Measurements from ENCODE around the gene ALDH3A1. TPM values are rescaled to one million over a fixed set of nuclear protein-coding genes. Genes with fewer than 3 reads are reported as not detected.

The ALDH3A1 gene
- total RNA-seq, 1 donor from 2014 or later: 2.8 TPM

GRCh38 chr17:19720631-19721426, 27.3 kb downstream of the ALDH3A1 start:
- peak; percentile 31 for DNase-seq (ENCODE audit: low read depth)

GRCh38 chr17:19720210-19720475, 28.0 kb downstream of the ALDH3A1 start:
- no peak for DNase-seq (ENCODE audit: low read depth)

GRCh38 chr17:19719355-19720209, 28.5 kb downstream of the ALDH3A1 start:
- no peak for DNase-seq (ENCODE audit: low read depth)

DNA sequence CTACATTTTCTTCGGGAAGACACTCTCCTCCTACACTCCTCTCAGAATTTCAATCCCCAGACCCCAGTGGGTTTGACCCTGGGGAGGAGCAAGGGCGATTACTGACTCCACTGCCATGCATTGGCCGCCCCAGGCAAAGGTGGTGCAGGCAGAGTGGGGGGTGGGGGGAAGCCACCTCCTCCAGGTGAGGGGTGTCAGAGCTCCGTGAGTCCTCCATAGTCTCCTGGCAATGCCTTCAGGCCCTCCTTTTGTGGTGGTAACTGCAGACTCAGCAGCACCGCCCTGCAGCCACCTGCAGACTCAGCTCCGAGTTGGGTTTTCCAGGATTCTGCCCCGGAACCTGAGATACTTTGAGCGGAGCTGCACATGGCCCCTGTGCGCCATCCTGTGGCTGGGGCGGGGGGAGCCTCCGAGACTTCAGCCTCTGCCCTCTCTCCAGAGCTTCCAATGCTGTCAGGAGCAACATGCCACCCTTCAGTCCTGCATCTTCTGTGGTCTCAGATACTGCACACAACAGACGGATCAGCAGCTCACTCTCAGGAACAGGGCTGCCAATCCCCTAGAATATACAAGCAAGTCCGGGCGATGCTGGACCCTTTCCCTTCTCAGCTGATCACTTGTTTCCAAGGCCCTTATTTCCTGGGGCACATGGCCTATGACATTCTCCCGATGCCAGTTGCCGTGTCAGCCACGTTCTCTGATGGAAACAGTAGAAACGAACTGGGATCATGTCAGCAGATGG, 29.3 kb downstream of the ALDH3A1 start:
- DNase-seq (ENCODE audit: low read depth): no peak

DNA sequence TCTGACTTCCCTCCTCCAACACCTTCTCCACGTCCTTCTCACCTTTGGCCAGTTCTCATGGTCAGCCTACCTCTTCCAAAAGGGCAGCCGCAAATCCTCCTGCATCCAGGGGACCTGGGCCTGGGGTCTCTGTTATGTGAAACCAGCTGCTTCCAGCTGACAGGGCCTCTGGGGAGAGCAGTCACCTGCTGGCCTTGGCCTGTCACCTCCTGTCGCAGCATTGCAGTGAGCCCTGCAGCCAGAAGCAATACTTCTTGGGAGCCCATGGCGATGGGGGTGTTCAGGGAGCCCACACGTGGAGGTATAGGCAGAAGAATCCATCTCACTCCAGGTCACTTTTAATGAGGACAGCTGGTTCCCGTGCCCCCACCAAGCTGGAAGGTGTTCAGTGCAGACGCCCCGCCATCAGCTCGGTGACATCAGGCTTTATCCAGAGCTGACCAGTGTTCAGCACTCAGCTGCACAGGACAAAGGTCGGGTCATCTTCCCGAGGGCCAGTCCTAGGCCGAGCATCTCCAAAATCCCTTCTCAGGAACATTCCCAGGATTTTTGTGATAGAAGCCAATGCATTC, 30.0 kb downstream of the ALDH3A1 start:
- DNase-seq (ENCODE audit: low read depth): no peak

DNA sequence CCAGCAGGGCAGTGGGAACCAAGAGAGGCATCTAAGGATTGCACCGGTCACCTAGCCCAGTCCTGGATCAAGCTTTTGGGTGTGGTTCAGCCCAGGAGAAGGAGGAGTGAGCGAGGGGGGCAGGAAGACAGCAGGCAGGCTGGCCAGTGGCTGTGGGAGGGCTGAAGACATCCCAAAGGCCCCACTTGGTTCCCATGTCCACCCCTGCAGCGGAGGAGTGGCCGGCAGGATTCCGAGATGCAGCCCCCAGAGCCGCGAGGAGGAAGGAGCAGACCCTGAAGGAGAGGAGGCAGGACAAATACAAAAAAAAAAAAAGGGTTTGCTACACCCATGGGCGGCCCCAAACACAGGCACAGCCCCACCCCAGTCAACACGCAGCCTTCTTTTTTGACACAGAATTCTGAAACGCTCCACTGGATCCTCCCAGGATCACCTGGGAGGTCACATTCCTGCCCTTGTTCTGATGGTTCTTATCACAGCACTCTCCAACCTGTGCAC, 30.6 kb downstream of the ALDH3A1 start:
- no peak for DNase-seq (ENCODE audit: low read depth)

- no peak for DNase-seq (ENCODE audit: low read depth)
Observed at GRCh38 chr17:19717031-19717360, 31.1 kb downstream of the ALDH3A1 start.

GRCh38 chr17:19716108-19717030, 31.7 kb downstream of the ALDH3A1 start, which contains the start of gene SLC47A2:
Gene SLC47A2, minus strand, starts transcription at chr17:19716584. Its CDS starts 29 bp downstream, at chr17:19716555.
- peak; percentile 50 for DNase-seq (ENCODE audit: low read depth)

DNA sequence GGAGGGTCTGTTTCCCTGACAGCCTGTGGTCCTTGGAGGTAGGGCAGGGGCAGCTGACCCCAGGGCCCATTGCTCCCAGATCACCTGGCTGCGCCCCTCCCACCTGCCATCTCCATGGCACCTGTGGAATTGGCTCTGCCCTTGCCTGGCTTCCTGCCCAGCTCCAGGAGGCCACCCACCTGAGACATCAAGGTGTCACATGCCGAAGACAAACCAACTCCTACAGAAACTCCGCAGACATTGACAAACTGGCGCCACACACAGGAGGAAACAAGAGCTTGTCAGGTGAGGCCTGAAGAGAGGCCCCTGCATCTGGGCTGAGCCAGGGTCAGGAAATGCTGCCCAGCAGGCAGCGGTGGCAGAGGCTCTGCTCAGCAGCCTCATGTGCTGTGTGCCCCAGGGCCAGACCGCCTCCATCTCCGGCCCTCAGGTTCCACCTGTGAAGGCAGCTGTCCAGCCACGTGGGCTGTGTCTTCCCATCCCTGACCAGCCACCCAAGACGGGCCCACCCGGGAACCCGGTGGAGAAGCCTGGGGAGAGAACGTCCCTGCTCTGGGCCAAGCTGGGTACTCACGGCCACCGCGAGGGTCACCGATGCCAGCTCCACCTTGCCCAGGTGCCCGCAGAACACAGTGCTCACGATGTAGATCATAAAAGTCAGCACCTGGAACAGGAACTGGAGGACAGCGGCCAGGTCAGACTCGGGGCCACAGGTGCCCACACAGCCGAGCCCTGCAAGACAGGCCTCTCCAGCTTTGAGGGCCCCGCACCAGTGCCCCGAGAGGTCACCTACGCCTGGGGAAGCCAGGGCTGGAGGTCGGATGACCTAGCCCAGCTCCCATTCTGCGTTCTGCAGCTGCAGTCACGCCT, 33.3 kb downstream of the ALDH3A1 start:
- no peak for DNase-seq (ENCODE audit: low read depth)

- no peak for DNase-seq (ENCODE audit: low read depth)
Observed at GRCh38 chr17:19713901-19714361, 34.2 kb downstream of the ALDH3A1 start.

DNA sequence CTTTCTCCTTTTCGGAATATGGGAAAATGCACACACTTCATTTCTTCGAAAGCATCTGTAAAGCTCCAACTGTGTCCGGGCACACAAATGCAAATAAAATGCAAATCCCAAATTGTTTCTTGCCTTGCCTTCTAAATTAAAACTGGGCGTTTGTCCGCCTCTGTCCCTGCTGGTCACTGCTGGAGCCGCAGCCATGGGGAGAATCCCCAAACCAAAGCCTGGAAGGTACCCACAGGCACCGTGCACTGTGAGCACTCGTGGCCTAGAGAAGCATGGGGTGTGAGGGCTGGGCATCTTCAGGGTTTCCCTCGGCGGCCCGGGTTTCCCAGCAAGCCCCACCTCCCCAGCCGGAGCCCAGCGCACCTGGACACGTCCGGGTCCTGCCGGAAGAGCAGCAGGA, 34.6 kb downstream of the ALDH3A1 start:
- DNase-seq (ENCODE audit: low read depth): no peak

- DNase-seq (ENCODE audit: low read depth): no peak
Observed at GRCh38 chr17:19712436-19713004, 35.6 kb downstream of the ALDH3A1 start.

DNA sequence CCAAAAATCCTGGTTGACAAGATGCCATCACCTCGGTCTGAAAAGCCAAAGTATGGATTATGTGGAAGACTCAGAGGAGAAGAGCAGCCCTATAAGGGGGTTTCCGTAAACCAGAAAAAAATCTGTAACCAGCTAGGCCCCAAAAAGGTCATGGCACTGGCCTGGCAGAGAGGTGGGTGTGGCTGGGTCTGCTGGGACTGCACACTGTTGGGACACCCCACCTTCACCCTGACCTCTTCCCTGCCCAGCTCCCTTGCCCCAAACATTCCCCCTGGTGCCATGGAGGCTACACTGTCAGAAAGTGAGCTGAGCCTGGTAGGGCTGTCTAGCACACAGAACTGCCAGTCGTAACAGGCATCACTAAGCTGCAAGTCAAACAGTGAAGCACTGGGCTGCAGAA, 38.3 kb downstream of the ALDH3A1 start:
- DNase-seq (ENCODE audit: low read depth): no peak

DNA sequence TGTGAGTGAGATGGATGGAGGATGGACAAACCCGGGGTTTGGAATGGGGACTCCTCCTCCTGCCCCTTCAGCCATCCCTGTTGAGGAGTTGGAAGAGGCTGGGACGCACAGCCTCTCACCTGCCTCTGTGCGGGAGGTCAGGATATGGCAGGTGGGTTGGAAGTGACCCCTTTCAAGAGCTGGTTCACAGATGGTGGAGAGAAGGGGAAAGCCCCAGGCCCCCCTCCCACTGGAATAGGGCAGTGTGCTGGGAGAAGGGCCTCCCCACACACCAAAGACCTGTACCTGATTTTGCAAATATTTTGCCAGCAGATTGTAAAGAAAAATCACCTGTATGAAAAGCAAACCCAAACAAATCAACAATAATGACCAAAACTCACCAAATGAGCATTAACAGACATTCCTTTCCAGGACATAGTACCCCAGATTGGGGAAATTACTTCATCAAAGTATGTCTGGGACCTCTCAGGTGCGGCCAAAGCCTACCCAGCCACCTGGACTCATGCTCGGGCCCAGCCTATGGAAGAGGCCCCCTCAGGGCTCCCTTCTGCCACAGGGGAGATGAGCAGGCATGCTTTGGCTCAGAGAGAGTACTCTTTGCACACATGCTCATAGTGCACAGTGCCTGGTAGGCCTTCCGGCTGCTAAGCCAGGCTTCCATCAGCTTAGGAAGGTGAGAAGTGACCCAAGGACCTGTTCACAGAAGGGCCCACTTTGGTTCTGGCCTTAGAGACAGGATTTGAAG, 39.5 kb downstream of the ALDH3A1 start:
- DNase-seq (ENCODE audit: low read depth): no peak

DNA sequence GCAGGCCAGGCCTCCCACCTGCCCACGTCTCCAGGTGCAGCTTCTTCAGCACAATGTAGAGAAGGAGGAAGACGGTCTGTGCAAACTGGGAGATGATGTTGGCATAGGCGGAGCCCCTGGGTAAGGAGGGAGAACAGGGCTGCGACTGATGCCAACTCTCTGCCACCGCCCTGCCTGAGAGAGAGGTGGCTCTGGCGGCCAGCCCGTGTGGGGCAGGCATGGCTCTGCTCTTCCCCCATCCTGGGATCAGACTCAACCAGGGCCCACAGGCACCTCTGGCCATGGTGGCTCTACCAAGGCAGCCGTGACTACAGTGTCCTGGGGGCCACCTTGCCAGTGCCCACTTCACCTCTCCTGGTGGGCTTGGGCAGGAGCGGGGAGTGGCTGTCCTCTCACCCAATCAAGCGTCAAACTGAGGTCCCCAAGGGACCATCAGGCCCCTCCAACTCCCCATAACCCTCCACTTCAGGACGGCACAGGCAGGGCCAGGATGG, 40.3 kb downstream of the ALDH3A1 start:
- DNase-seq (ENCODE audit: low read depth): no peak

DNA sequence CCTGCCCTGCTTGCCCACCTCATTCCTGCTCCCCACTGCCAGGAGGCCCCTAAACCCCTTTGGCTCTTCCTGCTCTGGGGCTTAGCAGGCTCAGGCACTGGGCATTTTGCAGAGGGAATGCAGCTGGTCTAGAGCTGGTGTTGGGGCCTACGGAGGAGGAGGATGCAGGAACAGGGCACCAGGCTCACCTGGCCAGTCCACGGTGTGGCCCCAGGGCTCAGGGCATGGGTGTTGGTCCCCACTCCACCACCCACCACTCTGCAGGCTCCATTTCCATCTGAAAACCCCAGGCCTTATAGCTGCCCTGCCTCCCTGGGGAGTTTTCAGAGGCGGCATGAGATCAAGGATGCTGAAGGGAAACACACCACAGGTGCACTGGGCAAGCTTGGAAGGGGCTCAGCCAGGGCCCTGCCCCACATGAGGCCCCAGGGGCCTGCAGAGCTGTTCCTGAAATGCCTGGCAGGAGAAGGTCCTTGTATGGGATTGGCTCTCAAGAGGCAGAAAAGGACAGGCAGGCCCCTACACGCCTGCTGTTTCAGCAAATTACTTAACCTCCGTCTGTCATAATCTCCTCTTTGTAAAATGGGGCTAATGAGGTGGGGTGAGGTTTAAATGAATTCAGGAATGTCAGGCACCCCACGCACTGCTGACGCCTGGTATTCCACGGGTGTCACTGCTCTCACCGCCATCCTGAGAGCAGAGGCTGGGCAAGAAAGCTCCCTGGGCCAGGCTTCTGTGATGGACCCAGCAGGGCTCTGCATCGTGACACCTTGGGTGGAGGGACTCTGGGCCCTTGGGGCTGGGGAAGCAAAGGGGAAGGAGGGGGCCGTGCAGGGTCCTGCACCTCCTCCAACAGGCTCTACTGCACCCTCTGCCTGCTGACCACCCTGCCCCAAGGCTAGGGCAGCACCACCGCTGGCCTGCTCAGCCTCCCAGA, 41.0 kb downstream of the ALDH3A1 start:
- no peak for DNase-seq (ENCODE audit: low read depth)

Measured in myocyte (in vitro differentiated cells).